ENCODE measurements around the gene FHAD1. TPM values are rescaled to one million over a fixed set of nuclear protein-coding genes. Genes with fewer than 3 reads are reported as not detected.

The FHAD1 gene
- total and polyA plus RNA-seq, 2 donors (not counting 1 experiment from before 2014, with no cell fraction given): not detected

- Histone ChIP-seq H3K9ac (ENCODE audit: low read length) (no peak overlapping the region), H4K20me1 (ENCODE audit: control insufficient read depth, insufficient read depth, low read length, poor library complexity, severe bottlenecking) (no peaks in the 10 kb centered on the region), H3K9me3 (ENCODE audit: control extremely low read depth in 1 of 3, control insufficient read depth in 2 of 3, insufficient read depth in 1 of 3, low read length in 2 of 3) (no peaks in the 10 kb centered on the region), H3K4me1 (ENCODE audit: control insufficient read depth in 2 of 2, insufficient read depth in 2 of 2, low read length in 2 of 2) (no peaks in the 10 kb centered on the region), H3K27ac (ENCODE audit: low read length in 2 of 2) (no peak overlapping the region), H3K4me3 (ENCODE audit: control extremely low read depth in 1 of 5, extremely low read depth in 1 of 5, insufficient read depth in 1 of 5, low read depth in 2 of 5, low read length in 4 of 5) (no peak overlapping the region), H3K4me2 (replicated peaks; ENCODE audit: low read depth, low read length, poor library complexity, severe bottlenecking) (no peak overlapping the region), H3K36me3 (replicated peaks in 1 of 2; ENCODE audit: control extremely low read depth in 1 of 2, control insufficient read depth in 1 of 2, extremely low read depth in 1 of 2, insufficient read depth in 2 of 2, low read length in 1 of 2) (no peaks in the 10 kb centered on the region), H2AFZ (ENCODE audit: insufficient read depth, low read depth, low read length, poor library complexity, severe bottlenecking) (no peak overlapping the region), H3K79me2 (ENCODE audit: control insufficient read depth, insufficient read depth, low read length) (no peaks in the 10 kb centered on the region), H3K27me3 (replicated peaks in 1 of 4; ENCODE audit: control extremely low read depth in 1 of 4, control insufficient read depth in 3 of 4, insufficient read depth in 4 of 4, low read length in 3 of 4) (peaks cover 0 to 3% (median 0%) of the 10 kb centered on the region in 4 experiments)
- ChIA-PET CTCF (no interaction called here), POLR2A (interaction anchor here (0.5 kb wide), 1 partner anchor 9 kb away, joined by 6 read pairs; no protein-coding TSS in a partner anchor)
- intact Hi-C loops (cut with micrococcal nuclease): no loop called here
- H3K27ac Mint-ChIP-seq: no peak overlapping the region
- no peak overlapping the region for H3K4me3 Mint-ChIP-seq
- no peak for ATAC-seq (ENCODE audit: low read depth)
- peaks cover 17% of the 10 kb centered on the region for H3K27me3 Mint-ChIP-seq
- TF ChIP-seq CTCF (IDR thresholded peaks at IDR 0.05) (no peak), EZH2 (IDR thresholded peaks at IDR 0.05; ENCODE audit: borderline replicate concordance, insufficient read depth, low read depth, low read length, poor library complexity, severe bottlenecking) (no peak)
- no peak for DNase-seq
- no peaks in the 10 kb centered on the region for H3K9me3 Mint-ChIP-seq (ENCODE audit: insufficient read depth)
- peaks cover 3% of the 10 kb centered on the region for H3K4me1 Mint-ChIP-seq
These were observed 13.3 kb upstream of the FHAD1 start for GRCh38 chr1:15233689-15234088.

- H2AFZ ChIP-seq (ENCODE audit: insufficient read depth, low read depth, low read length, poor library complexity, severe bottlenecking): no peak overlapping the region
- POLR2A ChIA-PET: no interaction called here
- CTCF ChIA-PET: no interaction called here
These were observed 10.7 kb upstream of the FHAD1 start for GRCh38 chr1:15236321-15236721.

More at GRCh38 chr1:15236321-15236721, 10.7 kb upstream of the FHAD1 start:
- TF ChIP-seq EZH2 (IDR thresholded peaks at IDR 0.05; ENCODE audit: borderline replicate concordance, insufficient read depth, low read depth, low read length, poor library complexity, severe bottlenecking) (no peak), CTCF (IDR thresholded peaks at IDR 0.05) (no peak)
- no peaks in the 10 kb centered on the region for H3K4me1 ChIP-seq (ENCODE audit: control insufficient read depth in 2 of 2, insufficient read depth in 2 of 2, low read length in 2 of 2)
- H3K4me3 Mint-ChIP-seq: no peak overlapping the region
- H3K9me3 ChIP-seq (ENCODE audit: control extremely low read depth in 1 of 3, control insufficient read depth in 2 of 3, insufficient read depth in 1 of 3, low read length in 2 of 3): no peaks in the 10 kb centered on the region
- ATAC-seq (ENCODE audit: low read depth): no peak
- no peaks in the 10 kb centered on the region for H4K20me1 ChIP-seq (ENCODE audit: control insufficient read depth, insufficient read depth, low read length, poor library complexity, severe bottlenecking)
- H3K27me3 ChIP-seq (replicated peaks in 1 of 4; ENCODE audit: control extremely low read depth in 1 of 4, control insufficient read depth in 3 of 4, insufficient read depth in 4 of 4, low read length in 3 of 4): peaks cover 0 to 3% (median 0%) of the 10 kb centered on the region in 4 experiments
- H3K9ac ChIP-seq (ENCODE audit: low read length): no peak overlapping the region
- H3K27ac ChIP-seq (ENCODE audit: low read length in 2 of 2): no peak overlapping the region
- 88% methylated on average over 4 of the region's 5 CpGs for WGBS (ENCODE audit: insufficient coverage)
- peaks cover 21% of the 10 kb centered on the region for H3K27me3 Mint-ChIP-seq
- no peak overlapping the region for H3K27ac Mint-ChIP-seq
- peaks cover 3% of the 10 kb centered on the region for H3K4me1 Mint-ChIP-seq
- H3K4me3 ChIP-seq (ENCODE audit: control extremely low read depth in 1 of 5, extremely low read depth in 1 of 5, insufficient read depth in 1 of 5, low read depth in 2 of 5, low read length in 4 of 5): no peak overlapping the region
- no peak for DNase-seq
- no peaks in the 10 kb centered on the region for H3K36me3 ChIP-seq (replicated peaks in 1 of 2; ENCODE audit: control extremely low read depth in 1 of 2, control insufficient read depth in 1 of 2, extremely low read depth in 1 of 2, insufficient read depth in 2 of 2, low read length in 1 of 2)
- no peak overlapping the region for H3K4me2 ChIP-seq (replicated peaks; ENCODE audit: low read depth, low read length, poor library complexity, severe bottlenecking)
- no peaks in the 10 kb centered on the region for H3K9me3 Mint-ChIP-seq (ENCODE audit: insufficient read depth)
- H3K79me2 ChIP-seq (ENCODE audit: control insufficient read depth, insufficient read depth, low read length): no peaks in the 10 kb centered on the region
- intact Hi-C loops (cut with micrococcal nuclease): no loop called here
